Measurements from ENCODE around the gene TRAPPC14. TPM values are rescaled to one million over a fixed set of nuclear protein-coding genes. Genes with fewer than 3 reads are reported as not detected.

Gene TRAPPC14
- total and polyA plus RNA-seq, 2 of the 13 experiments (the other 11 are each of a cell fraction or from before 2014, with no cell fraction given): 4.7 to 9.6 TPM

DNA sequence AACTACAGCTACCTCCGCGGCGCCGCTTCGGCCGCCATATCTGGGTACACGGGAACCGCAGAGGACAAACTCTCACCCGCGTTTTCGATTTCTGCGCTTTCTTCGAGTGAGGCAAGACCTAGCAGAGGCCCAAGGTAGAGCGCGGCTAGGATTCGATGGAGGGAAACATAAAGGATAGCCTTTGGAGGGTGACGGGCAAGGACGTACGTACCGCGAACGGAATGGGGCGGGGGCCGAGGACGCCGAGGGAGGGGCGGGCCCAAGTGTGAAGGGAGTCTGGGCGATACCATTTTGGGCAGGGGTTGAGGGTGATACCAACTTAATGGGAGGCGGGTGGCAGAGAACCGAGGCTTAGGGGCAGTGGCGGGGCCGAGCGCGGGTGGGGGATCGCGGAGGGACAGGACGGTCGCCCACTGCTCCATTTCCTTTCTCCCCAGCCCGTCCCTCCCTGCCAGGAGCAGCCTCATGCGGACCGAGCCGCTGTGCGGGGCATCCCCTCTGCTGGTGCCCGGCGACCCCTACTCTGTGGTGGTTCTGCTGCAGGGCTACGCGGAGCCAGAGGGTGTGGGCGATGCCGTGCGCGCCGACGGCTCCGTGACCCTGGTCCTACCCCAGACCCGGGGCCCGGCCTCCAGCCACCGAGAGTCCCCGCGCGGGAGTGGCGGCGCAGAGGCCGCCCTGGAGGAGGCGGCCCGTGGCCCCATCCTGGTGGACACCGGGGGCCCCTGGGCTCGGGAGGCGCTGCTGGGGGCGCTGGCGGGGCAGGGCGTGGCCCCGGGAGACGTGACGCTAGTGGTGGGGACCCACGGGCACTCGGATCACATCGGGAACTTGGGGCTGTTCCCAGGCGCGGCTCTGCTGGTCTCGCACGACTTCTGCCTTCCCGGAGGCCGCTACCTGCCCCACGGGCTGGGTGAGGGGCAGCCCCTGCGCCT lies 31.3 kb downstream of the TRAPPC14 start, which contains the start of gene MBLAC1 (continued):
- TF ChIP-seq, protein P1, sequence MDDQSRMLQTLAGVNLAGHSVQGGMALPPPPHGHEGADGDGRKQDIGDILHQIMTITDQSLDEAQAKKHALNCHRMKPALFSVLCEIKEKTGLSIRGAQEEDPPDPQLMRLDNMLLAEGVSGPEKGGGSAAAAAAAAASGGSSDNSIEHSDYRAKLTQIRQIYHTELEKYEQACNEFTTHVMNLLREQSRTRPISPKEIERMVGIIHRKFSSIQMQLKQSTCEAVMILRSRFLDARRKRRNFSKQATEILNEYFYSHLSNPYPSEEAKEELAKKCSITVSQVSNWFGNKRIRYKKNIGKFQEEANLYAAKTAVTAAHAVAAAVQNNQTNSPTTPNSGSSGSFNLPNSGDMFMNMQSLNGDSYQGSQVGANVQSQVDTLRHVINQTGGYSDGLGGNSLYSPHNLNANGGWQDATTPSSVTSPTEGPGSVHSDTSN (CRISPR knock-in tag; IDR thresholded peaks at IDR 0.05; ENCODE audit: borderline replicate concordance): no peak
- TF ChIP-seq EP300 (IDR thresholded peaks at IDR 0.05; ENCODE audit: low read depth in 2 of 2, low read length in 2 of 2) (no peak), EP300 (CRISPR knock-in tag; IDR thresholded peaks at IDR 0.05; ENCODE audit: borderline replicate concordance) (no peak), ZMYM4 (CRISPR knock-in tag; IDR thresholded peaks at IDR 0.05) (0 out of 2 replicates have a peak, but pooled peaks have one; percentile 10), ZFP36 (IDR thresholded peaks at IDR 0.05; ENCODE audit: borderline replicate concordance, low read depth, low read length, partially characterized antibody) (no peak), IRF2 (CRISPR knock-in tag; IDR thresholded peaks at IDR 0.05) (no peak; the same call in 1 of the 2 replicates), SETDB1 (CRISPR knock-in tag; IDR thresholded peaks at IDR 0.05; ENCODE audit: borderline replicate concordance) (no peak), ZNF296 (CRISPR knock-in tag; conservative IDR thresholded peaks at IDR 0.05) (0 out of 2 replicates have a peak, but pooled peaks have one; percentile 9), CREM (IDR thresholded peaks at IDR 0.05) (peak; percentile 26; the same call in 1 of the 2 replicates), CREM (CRISPR knock-in tag; IDR thresholded peaks at IDR 0.05) (no peak), EHMT2 (IDR thresholded peaks at IDR 0.05; ENCODE audit: borderline replicate concordance, low read depth, low read length) (no peak), ZNF713 (CRISPR knock-in tag; IDR thresholded peaks at IDR 0.05) (0 out of 2 replicates have a peak, but pooled peaks have one; percentile 7), GLI4 (CRISPR knock-in tag; IDR thresholded peaks at IDR 0.05; ENCODE audit: borderline replicate concordance) (0 out of 2 replicates have a peak, but pooled peaks have one; percentile 47), NFE2L2 (IDR thresholded peaks at IDR 0.05; ENCODE audit: low read length) (no peak), TCF7 (IDR thresholded peaks at IDR 0.05; ENCODE audit: low read depth) (no peak), HOXD1 (CRISPR knock-in tag; IDR thresholded peaks at IDR 0.05) (peak; percentile 19; the same call in 1 of the 2 replicates), YEATS2 (CRISPR knock-in tag; IDR thresholded peaks at IDR 0.05; ENCODE audit: borderline replicate concordance) (peak; percentile 59; the same call in 1 of the 2 replicates), ZNF570 (CRISPR knock-in tag; IDR thresholded peaks at IDR 0.05; ENCODE audit: borderline replicate concordance) (no peak), PRDM4 (CRISPR knock-in tag; IDR thresholded peaks at IDR 0.05; ENCODE audit: borderline replicate concordance) (no peak), CREBL2 (CRISPR knock-in tag; IDR thresholded peaks at IDR 0.05; ENCODE audit: borderline replicate concordance) (0 out of 2 replicates have a peak, but pooled peaks have one; percentile 56)
- TF ChIP-seq, protein P2, sequence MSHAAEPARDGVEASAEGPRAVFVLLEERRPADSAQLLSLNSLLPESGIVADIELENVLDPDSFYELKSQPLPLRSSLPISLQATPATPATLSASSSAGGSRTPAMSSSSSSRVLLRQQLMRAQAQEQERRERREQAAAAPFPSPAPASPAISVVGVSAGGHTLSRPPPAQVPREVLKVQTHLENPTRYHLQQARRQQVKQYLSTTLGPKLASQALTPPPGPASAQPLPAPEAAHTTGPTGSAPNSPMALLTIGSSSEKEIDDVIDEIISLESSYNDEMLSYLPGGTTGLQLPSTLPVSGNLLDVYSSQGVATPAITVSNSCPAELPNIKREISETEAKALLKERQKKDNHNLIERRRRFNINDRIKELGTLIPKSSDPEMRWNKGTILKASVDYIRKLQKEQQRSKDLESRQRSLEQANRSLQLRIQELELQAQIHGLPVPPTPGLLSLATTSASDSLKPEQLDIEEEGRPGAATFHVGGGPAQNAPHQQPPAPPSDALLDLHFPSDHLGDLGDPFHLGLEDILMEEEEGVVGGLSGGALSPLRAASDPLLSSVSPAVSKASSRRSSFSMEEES (CRISPR knock-in tag; IDR thresholded peaks at IDR 0.05): no peak

Measured in HepG2 (cell line).